HG03457 (cell line): Measurements from ENCODE around the gene GDI2.
"Not testable (repeated sequence)": the region's sequence is repeated elsewhere in the genome, so short reads cannot be mapped to it uniquely, and the experiment has no call there.

Experiments used
- ATAC-seq: cut with Tn5 transposase; IDR thresholded peaks from one replicate; pipeline ENCODE4 v1.9.1; 2021; ENCODE audit warnings: moderate number of reproducible peaks; ENCODE audit not compliant: unreplicated experiment

Gene GDI2

GRCh38 chr10:5788969-5789368 is 24.3 kb downstream of the GDI2 start:
- no peak for ATAC-seq

GRCh38 chr10:5783300-5783699 is 29.9 kb downstream of the GDI2 start:
- no peak for ATAC-seq

GRCh38 chr10:5782174-5782573 is 31.1 kb downstream of the GDI2 start:
- ATAC-seq: no peak

- ATAC-seq: no peak
Measured at GRCh38 chr10:5779730-5780129, 33.5 kb downstream of the GDI2 start.

GRCh38 chr10:5777758-5778157 is 35.5 kb downstream of the GDI2 start:
- not testable (repeated sequence) for ATAC-seq

GRCh38 chr10:5776881-5777197 is 36.4 kb downstream of the GDI2 start:
- no peak for ATAC-seq

GRCh38 chr10:5776136-5776880 is 36.9 kb downstream of the GDI2 start:
- ATAC-seq: no peak

- no peak for ATAC-seq
Measured at GRCh38 chr10:5775685-5776084, 37.5 kb downstream of the GDI2 start.

GRCh38 chr10:5774987-5775620 is 38.1 kb downstream of the GDI2 start:
- no peak for ATAC-seq

GRCh38 chr10:5766189-5766588 is 47.0 kb downstream of the GDI2 start:
- no peak for ATAC-seq

- no peak for ATAC-seq
Measured at GRCh38 chr10:5765617-5766016, 47.6 kb downstream of the GDI2 start.

GRCh38 chr10:5764422-5765297 is 48.6 kb downstream of the GDI2 start:
- ATAC-seq: no peak

GRCh38 chr10:5762531-5762930 is 50.7 kb downstream of the GDI2 start:
- no peak for ATAC-seq

GRCh38 chr10:5761220-5761619 is 52.0 kb downstream of the GDI2 start:
- no peak for ATAC-seq

- no peak for ATAC-seq
Measured at GRCh38 chr10:5760515-5760914, 52.7 kb downstream of the GDI2 start.

GRCh38 chr10:5758927-5759326 is 54.3 kb downstream of the GDI2 start:
- no peak for ATAC-seq

- no peak for ATAC-seq
Measured at GRCh38 chr10:5757766-5758517, 55.3 kb downstream of the GDI2 start.

- no peak for ATAC-seq
Measured at GRCh38 chr10:5752301-5752871, 60.8 kb downstream of the GDI2 start.

- no peak for ATAC-seq
Measured at GRCh38 chr10:5751601-5752253, 61.5 kb downstream of the GDI2 start.

GRCh38 chr10:5748394-5748803 is 64.8 kb downstream of the GDI2 start:
- ATAC-seq: no peak
